MCF 10A (cell line): ENCODE measurements around the gene BCAT1. TPM values are rescaled to one million over a fixed set of nuclear protein-coding genes. Genes with fewer than 3 reads are reported as not detected.

ENCODE experiments used
- BruUV-seq: library from RNA; stranded (reverse); fragments of 400-500 nt; replicated peaks from 2 replicates; lab custom pipeline; 2021; lab: Mats Ljungman, UMichigan
- CTCF ChIA-PET: fragments of 300-600 bp; sonication (Branson Sonifier 250); formaldehyde crosslinking; extraction: SDS; loops from one replicate; lab custom pipeline; 2021; ENCODE audit warnings: antibody characterized with exemption, inconsistent platforms; lab: Yijun Ruan, JAX
- POLR2A ChIA-PET: fragments of 300-600, 350-650 bp; sonication (Branson Sonifier 250); formaldehyde crosslinking; extraction: SDS; loops from one replicate; lab custom pipeline; 2020; ENCODE audit warnings: antibody characterized with exemption, inconsistent platforms; lab: Yijun Ruan, JAX
- DNase-seq: peaks from one replicate; pipeline ENCODE4 v3.0.0-alpha.2; 2018; ENCODE audit not compliant: unreplicated experiment
- H3K27ac Mint-ChIP-seq: one replicate; pipeline ENCODE4 v1.8.0; 2022; ENCODE audit warnings: mild to moderate bottlenecking, low read depth, mixed read lengths; ENCODE audit not compliant: unreplicated experiment
- H3K27me3 Mint-ChIP-seq: one replicate; pipeline ENCODE4 v1.8.0; 2022; ENCODE audit warnings: mixed read lengths; ENCODE audit not compliant: insufficient read depth, unreplicated experiment
- H3K36me3 Mint-ChIP-seq: one replicate; pipeline ENCODE4 v1.8.0; 2022; ENCODE audit warnings: mild to moderate bottlenecking, moderate library complexity, mixed read lengths; ENCODE audit not compliant: insufficient read depth, unreplicated experiment
- H3K4me1 Mint-ChIP-seq: one replicate; pipeline ENCODE4 v1.8.0; 2022; ENCODE audit warnings: mixed read lengths; ENCODE audit not compliant: insufficient read depth, unreplicated experiment
- H3K4me3 Mint-ChIP-seq: one replicate; pipeline ENCODE4 v1.8.0; 2022; ENCODE audit warnings: mild to moderate bottlenecking, moderate library complexity, mixed read lengths; ENCODE audit not compliant: unreplicated experiment
- H3K9me3 Mint-ChIP-seq: one replicate; pipeline ENCODE4 v1.8.0; 2022; ENCODE audit warnings: mixed read lengths; ENCODE audit not compliant: unreplicated experiment
- CTCF ChIP-seq: fragments of 200-600 bp; IDR thresholded peaks from one replicate; pipeline ENCODE4 v1.8.0; 2022; ENCODE audit warnings: antibody characterized with exemption, mild to moderate bottlenecking; ENCODE audit not compliant: unreplicated experiment
- intact Hi-C: fragments of 100-400 bp; cut with micrococcal nuclease; formaldehyde crosslinking; loops from 2 replicates; pipeline ENCODE4 v1.14.1; 2022
- total RNA-seq: library from RNA; stranded (reverse); gene quantifications from 2 replicates; pipeline ENCODE4 v1.2.3, GENCODE V29; 2022

Gene BCAT1
- total RNA-seq, 1 experiment from 2014 or later: 0.12 TPM

DNA sequence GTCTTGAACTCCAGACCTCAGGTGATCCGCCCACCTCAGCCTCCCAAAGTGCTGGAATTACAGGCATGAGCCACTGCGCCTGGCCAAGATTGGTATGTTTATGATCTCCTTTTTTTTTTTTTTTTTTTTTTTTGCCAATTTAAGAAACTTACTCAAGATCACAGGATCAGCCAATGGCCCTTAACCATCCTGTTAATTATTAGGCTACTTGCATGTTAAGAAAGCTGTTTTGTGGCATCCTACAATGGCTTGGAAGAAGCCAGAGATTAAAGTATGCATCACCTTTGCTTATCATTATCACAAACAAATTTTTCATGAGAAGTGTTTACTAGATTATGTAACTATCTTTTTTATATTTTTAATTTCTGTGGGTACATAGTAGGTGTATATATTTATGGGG is 140.2 kb downstream of the BCAT1 start:
- ChIA-PET POLR2A (no interaction called here), CTCF (no interaction called here)
- no peak for TF ChIP-seq CTCF
- H3K4me1 Mint-ChIP-seq: no peaks in the 10 kb centered on the region
- no peak overlapping the region for H3K4me3 Mint-ChIP-seq
- peaks cover 6% of the 10 kb centered on the region for H3K9me3 Mint-ChIP-seq
- no peak overlapping the region for H3K27ac Mint-ChIP-seq
- BruUV-seq: no TSS peak
- intact Hi-C loops: no loop called here
- no peaks in the 10 kb centered on the region for H3K27me3 Mint-ChIP-seq
- DNase-seq: no peak
- H3K36me3 Mint-ChIP-seq: no peaks in the 10 kb centered on the region

DNA sequence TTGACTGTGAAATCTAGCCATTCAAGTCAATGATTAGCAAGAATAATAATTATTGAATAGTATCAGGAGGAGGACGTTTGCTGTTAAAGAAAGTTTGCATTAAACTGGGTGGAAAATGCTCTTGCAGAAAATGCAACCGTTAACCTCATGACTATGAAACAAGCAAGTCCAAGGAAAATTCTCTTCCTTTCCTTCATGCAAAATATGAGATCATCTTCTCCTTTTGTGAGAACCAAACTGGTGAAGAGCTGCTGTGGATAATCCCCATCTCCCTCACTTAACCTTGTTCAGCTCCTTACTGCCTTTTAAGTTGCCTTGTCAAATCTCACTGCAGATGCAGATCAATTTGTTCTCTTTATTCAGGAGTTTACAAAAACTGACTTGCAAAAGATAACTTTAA is 142.5 kb downstream of the BCAT1 start:
- ChIA-PET POLR2A (no interaction called here), CTCF (interaction anchor here (0.7 kb wide), 1 partner anchor 52 kb away, joined by 3 read pairs; no protein-coding TSS in a partner anchor)
- Mint-ChIP-seq H3K27ac (no peak overlapping the region), H3K36me3 (no peaks in the 10 kb centered on the region), H3K9me3 (peaks cover 6% of the 10 kb centered on the region), H3K4me1 (no peaks in the 10 kb centered on the region), H3K4me3 (no peak overlapping the region), H3K27me3 (no peaks in the 10 kb centered on the region)
- no peak for DNase-seq
- BruUV-seq: no TSS peak
- TF ChIP-seq CTCF: no peak
- intact Hi-C loops: no loop called here

- no peaks in the 10 kb centered on the region for H3K4me1 Mint-ChIP-seq
- no TSS peak for BruUV-seq
- DNase-seq: no peak
Observed at GRCh38 chr12:24803430-24804245, 145.3 kb downstream of the BCAT1 start.

More at GRCh38 chr12:24803430-24804245, 145.3 kb downstream of the BCAT1 start:
- ChIA-PET POLR2A (no interaction called here), CTCF (interaction anchor here (0.6 to 1.1 kb wide), 3 partner anchors 25 to 333 kb away, joined by 3 to 4 read pairs (median 3); no protein-coding TSS in a partner anchor)
- Mint-ChIP-seq H3K27me3 (no peaks in the 10 kb centered on the region), H3K9me3 (no peaks in the 10 kb centered on the region), H3K27ac (no peak overlapping the region), H3K4me3 (no peak overlapping the region), H3K36me3 (no peaks in the 10 kb centered on the region)
- intact Hi-C loops: no loop called here
- TF ChIP-seq CTCF: no peak
